K562 (cell line): ENCODE results near the gene LMBRD1.

Experiments used
- ARID2 ChIP-seq: fragments of 450-650 bp; IDR thresholded peaks from 2 replicates; pipeline ENCODE4 v1.6.1; 2017; ENCODE audit warnings: antibody characterized with exemption, mild to moderate bottlenecking
- ELF2 ChIP-seq: fragments of 250-450 bp; sonication (Bioruptor Pico); IDR thresholded peaks from 2 replicates; pipeline ENCODE4 v1.5.0; 2021; ENCODE audit warnings: mild to moderate bottlenecking
- POLR2A ChIP-seq: fragments of 450-650 bp; conservative IDR thresholded peaks from 2 replicates; pipeline ENCODE4 v1.6.1; 2016
- POLR2AphosphoS2 ChIP-seq: IDR thresholded peaks from 2 replicates; pipeline ENCODE4 v1.6.1; 2012; ENCODE audit warnings: low read length, improper control_type of control experiment
- RCOR1 ChIP-seq, 2 experiments: IDR thresholded peaks; 2 replicates each; pipeline ENCODE4 v1.6.1; 2012; ENCODE audit warnings: low read depth in 2 of 2, low read length in 2 of 2, borderline replicate concordance in 1 of 2, improper control_type of control experiment in 1 of 2
- SIN3A ChIP-seq, 2 experiments: fragments of 150-350 bp in 1 of 2; IDR thresholded peaks; 2 replicates each; pipeline ENCODE4 v1.6.1; 2011 to 2016; ENCODE audit warnings: borderline replicate concordance in 2 of 2, low read depth in 2 of 2, low read length in 2 of 2, mild to moderate bottlenecking in 2 of 2, moderate library complexity in 2 of 2; ENCODE audit not compliant: control insufficient read depth in 1 of 2
- TRIM24 ChIP-seq, 2 experiments: fragments of 450-650 bp; IDR thresholded peaks; 2 replicates each; pipeline ENCODE4 v1.6.1; 2016
- ZNF507 ChIP-seq: conservative IDR thresholded peaks from 2 replicates; pipeline ENCODE4 v1.6.1; 2017; ENCODE audit warnings: missing genetic modification characterization, missing compliant biosample characterization
- TF ChIP-seq, protein P1 (sequence below), 3 experiments: IDR thresholded peaks in 2 of 3; conservative IDR thresholded peaks in 1 of 3; 2 replicates each; pipeline ENCODE4 v1.5.1; 2011 to 2012; ENCODE audit warnings: low read length in 3 of 3, mild to moderate bottlenecking in 3 of 3, control low read depth in 2 of 3, improper control_type of control experiment in 1 of 3, inconsistent platforms in 1 of 3, low read depth in 1 of 3, mixed read lengths in 1 of 3, moderate library complexity in 1 of 3; ENCODE audit not compliant: insufficient read depth in 2 of 3

DNA sequence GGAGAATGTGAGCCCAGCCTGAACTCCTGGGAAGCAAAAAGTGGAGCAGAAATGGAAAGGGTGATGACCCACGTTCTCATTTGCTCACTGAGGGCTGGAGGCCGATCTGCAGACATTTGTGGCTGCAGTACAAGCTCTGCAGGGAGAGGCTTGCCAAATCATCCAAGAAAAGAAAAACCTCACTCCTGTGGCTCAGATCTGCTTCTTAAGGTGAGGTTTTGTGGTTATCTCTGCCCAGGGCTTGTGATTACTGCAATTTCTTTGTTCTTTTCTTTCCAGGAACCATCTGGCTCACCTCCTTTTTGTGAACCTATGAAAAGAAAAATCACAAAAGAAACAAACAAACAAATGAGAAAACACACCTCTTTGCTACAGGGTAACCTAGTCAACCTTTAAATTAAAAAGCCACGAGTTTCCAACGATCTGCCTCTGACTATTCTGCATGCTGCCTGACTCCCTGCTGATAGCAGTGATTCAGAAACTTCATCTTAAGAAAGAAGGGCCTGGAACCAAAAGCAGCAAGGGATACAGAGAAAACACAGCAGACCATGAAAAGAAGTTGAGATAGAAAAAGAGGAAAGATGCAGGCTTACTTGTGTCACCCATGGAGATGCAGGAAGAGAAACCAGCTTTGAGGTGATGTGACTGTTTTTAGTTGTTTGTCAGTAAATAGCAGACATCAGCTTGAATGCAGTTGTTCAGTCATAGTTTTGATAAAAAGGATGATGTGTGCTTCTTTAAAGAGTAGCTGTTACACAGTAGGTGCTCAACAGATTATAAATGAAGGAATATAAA is 165.1 kb downstream of the LMBRD1 start:
- TF ChIP-seq SIN3A (IDR thresholded peaks at IDR 0.05; ENCODE audit: borderline replicate concordance in 2 of 2, control insufficient read depth in 1 of 2, low read depth in 2 of 2, low read length in 2 of 2) (no peak), ZNF507 (tag) (no peak), ELF2 (CRISPR knock-in tag) (no peak), TRIM24 (IDR thresholded peaks at IDR 0.05) (no peak), POLR2AphosphoS2 (no peak), ARID2 (no peak), RCOR1 (IDR thresholded peaks at IDR 0.05; ENCODE audit: borderline replicate concordance in 1 of 2, low read depth in 2 of 2, low read length in 2 of 2) (no peak), POLR2A (no peak)
- TF ChIP-seq, protein P1, sequence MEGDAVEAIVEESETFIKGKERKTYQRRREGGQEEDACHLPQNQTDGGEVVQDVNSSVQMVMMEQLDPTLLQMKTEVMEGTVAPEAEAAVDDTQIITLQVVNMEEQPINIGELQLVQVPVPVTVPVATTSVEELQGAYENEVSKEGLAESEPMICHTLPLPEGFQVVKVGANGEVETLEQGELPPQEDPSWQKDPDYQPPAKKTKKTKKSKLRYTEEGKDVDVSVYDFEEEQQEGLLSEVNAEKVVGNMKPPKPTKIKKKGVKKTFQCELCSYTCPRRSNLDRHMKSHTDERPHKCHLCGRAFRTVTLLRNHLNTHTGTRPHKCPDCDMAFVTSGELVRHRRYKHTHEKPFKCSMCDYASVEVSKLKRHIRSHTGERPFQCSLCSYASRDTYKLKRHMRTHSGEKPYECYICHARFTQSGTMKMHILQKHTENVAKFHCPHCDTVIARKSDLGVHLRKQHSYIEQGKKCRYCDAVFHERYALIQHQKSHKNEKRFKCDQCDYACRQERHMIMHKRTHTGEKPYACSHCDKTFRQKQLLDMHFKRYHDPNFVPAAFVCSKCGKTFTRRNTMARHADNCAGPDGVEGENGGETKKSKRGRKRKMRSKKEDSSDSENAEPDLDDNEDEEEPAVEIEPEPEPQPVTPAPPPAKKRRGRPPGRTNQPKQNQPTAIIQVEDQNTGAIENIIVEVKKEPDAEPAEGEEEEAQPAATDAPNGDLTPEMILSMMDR (IDR thresholded peaks at IDR 0.05 in 2 of 3, conservative IDR thresholded peaks at IDR 0.05 in 1 of 3; ENCODE audit: insufficient read depth in 2 of 3, low read depth in 1 of 3, low read length in 3 of 3), result no peak
